ENCODE data around the gene SLC24A1.

Gene SLC24A1

GRCh38 chr15:65619626-65620290 is 2.0 kb upstream of the SLC24A1 start:
- no peak for DNase-seq

- no peak for DNase-seq
These were observed 905 bp upstream of the SLC24A1 start for GRCh38 chr15:65620833-65621232.

- no peak for DNase-seq
These were observed 1.4 kb downstream of the SLC24A1 start for GRCh38 chr15:65623103-65623502.

- DNase-seq, result no peak
These were observed 5.1 kb downstream of the SLC24A1 start for GRCh38 chr15:65626856-65627255.

- no peak for DNase-seq
These were observed 7.8 kb downstream of the SLC24A1 start for GRCh38 chr15:65629548-65629947.

GRCh38 chr15:65630760-65631159 is 9.0 kb downstream of the SLC24A1 start:
- DNase-seq, result no peak

GRCh38 chr15:65631503-65631902 is 9.8 kb downstream of the SLC24A1 start:
- DNase-seq, result no peak

GRCh38 chr15:65632780-65633375 is 11.1 kb downstream of the SLC24A1 start:
- DNase-seq, result no peak

- no peak for DNase-seq
These were observed 12.0 kb downstream of the SLC24A1 start for GRCh38 chr15:65633752-65634151.

GRCh38 chr15:65634356-65634755 is 12.6 kb downstream of the SLC24A1 start:
- DNase-seq, result no peak

- DNase-seq, result no peak
These were observed 16.4 kb downstream of the SLC24A1 start for GRCh38 chr15:65638109-65638508.

GRCh38 chr15:65638681-65639089 is 16.9 kb downstream of the SLC24A1 start:
- DNase-seq, result peak; percentile 10

GRCh38 chr15:65639509-65639908 is 17.8 kb downstream of the SLC24A1 start:
- no peak for DNase-seq

GRCh38 chr15:65641768-65642475 is 20.2 kb downstream of the SLC24A1 start:
- DNase-seq, result no peak

- no peak for DNase-seq
These were observed 20.9 kb downstream of the SLC24A1 start for GRCh38 chr15:65642594-65642993.

GRCh38 chr15:65644282-65644681 is 22.5 kb downstream of the SLC24A1 start:
- DNase-seq, result no peak

GRCh38 chr15:65645392-65645791 is 23.7 kb downstream of the SLC24A1 start:
- no peak for DNase-seq

GRCh38 chr15:65646486-65646885 is 24.7 kb downstream of the SLC24A1 start:
- no peak for DNase-seq

GRCh38 chr15:65650312-65651041 is 28.7 kb downstream of the SLC24A1 start:
- DNase-seq, result no peak

GRCh38 chr15:65651042-65651322 is 29.2 kb downstream of the SLC24A1 start:
- DNase-seq, result no peak

GRCh38 chr15:65651831-65652749 is 30.4 kb downstream of the SLC24A1 start:
- DNase-seq, result no peak

GRCh38 chr15:65653341-65653740 is 31.6 kb downstream of the SLC24A1 start:
- DNase-seq, result no peak
